GM23338 (cell line): ENCODE measurements around the gene B3GAT3. TPM values are rescaled to one million over a fixed set of nuclear protein-coding genes. Genes with fewer than 3 reads are reported as not detected.
"Not testable (repeated sequence)": the region's sequence is repeated elsewhere in the genome, so short reads cannot be mapped to it uniquely, and the experiment has no call there.

ENCODE experiments used
- ATAC-seq: fragments of 200-7000 bp; cut with Tn5 transposase; 3 replicates; pipeline ENCODE4 v1.9.1; 2020
- DNase-seq: peaks from one replicate; pipeline ENCODE4 v3.0.0-alpha.2; 2015; ENCODE audit warnings: low spot score
- H2AFZ ChIP-seq: fragments of 200-600 bp; sonication (generic); 2 replicates; pipeline ENCODE4 v1.8.0; 2016; ENCODE audit warnings: antibody characterized with exemption, mild to moderate bottlenecking, moderate library complexity
- H3F3A ChIP-seq: fragments of 200-600 bp; sonication (generic); replicated peaks from 2 replicates; pipeline ENCODE4 v1.8.0; 2017; ENCODE audit warnings: antibody characterized with exemption, mixed run types, low read depth
- H3K27ac ChIP-seq: fragments of 200-600 bp; sonication (generic); 2 replicates; pipeline ENCODE4 v1.6.1; 2016; ENCODE audit warnings: low read depth
- H3K27me3 ChIP-seq: fragments of 200-600 bp; sonication (generic); 2 replicates; pipeline ENCODE4 v1.8.0; 2016; ENCODE audit warnings: mild to moderate bottlenecking, mixed run types, moderate library complexity; ENCODE audit not compliant: insufficient read depth
- H3K36me3 ChIP-seq: fragments of 200-600 bp; sonication (generic); 2 replicates; pipeline ENCODE4 v1.8.0; 2016; ENCODE audit warnings: mild to moderate bottlenecking; ENCODE audit not compliant: insufficient read depth
- H3K4me1 ChIP-seq: fragments of 200-600 bp; sonication (generic); 2 replicates; pipeline ENCODE4 v1.8.0; 2016; ENCODE audit warnings: mild to moderate bottlenecking, moderate library complexity; ENCODE audit not compliant: insufficient read depth
- H3K4me2 ChIP-seq: fragments of 200-600 bp; sonication (generic); 2 replicates; pipeline ENCODE4 v1.7.1; 2017; ENCODE audit warnings: mixed run types
- H3K4me3 ChIP-seq: fragments of 200-600 bp; sonication (generic); 2 replicates; pipeline ENCODE4 v1.6.1; 2016; ENCODE audit warnings: mixed run types
- H3K79me2 ChIP-seq: fragments of 200-600 bp; sonication (generic); replicated peaks from 2 replicates; pipeline ENCODE4 v1.8.0; 2017; ENCODE audit warnings: mild to moderate bottlenecking; ENCODE audit not compliant: insufficient read depth
- H3K9me2 ChIP-seq: fragments of 200-600 bp; sonication (generic); 2 replicates; pipeline ENCODE4 v1.8.0; 2017; ENCODE audit not compliant: insufficient read depth
- H4K20me1 ChIP-seq: fragments of 200-600 bp; sonication (generic); replicated peaks from 2 replicates; pipeline ENCODE4 v1.8.0; 2017; ENCODE audit warnings: mild to moderate bottlenecking; ENCODE audit not compliant: insufficient read depth
- H3K27ac Mint-ChIP-seq: 2 replicates; pipeline ENCODE4 v1.8.0; 2020; ENCODE audit warnings: inconsistent platforms, mild to moderate bottlenecking, moderate library complexity, mixed read lengths
- H3K27me3 Mint-ChIP-seq: 3 replicates; pipeline ENCODE4 v1.8.0; 2022; ENCODE audit warnings: low read depth, mild to moderate bottlenecking, moderate library complexity, mixed read lengths, inconsistent platforms; ENCODE audit not compliant: insufficient read depth, poor library complexity
- H3K36me3 Mint-ChIP-seq: 3 replicates; pipeline ENCODE4 v1.8.0; 2021; ENCODE audit warnings: low read depth, mild to moderate bottlenecking, inconsistent platforms, moderate library complexity, mixed read lengths
- H3K4me1 Mint-ChIP-seq: 3 replicates; pipeline ENCODE4 v1.8.0; 2020; ENCODE audit warnings: mild to moderate bottlenecking, inconsistent platforms, mixed read lengths
- H3K4me3 Mint-ChIP-seq: 3 replicates; pipeline ENCODE4 v1.8.0; 2021; ENCODE audit warnings: moderate library complexity, mild to moderate bottlenecking, inconsistent platforms, mixed read lengths
- H3K9me3 Mint-ChIP-seq: 3 replicates; pipeline ENCODE4 v1.8.0; 2020; ENCODE audit warnings: moderate library complexity, mild to moderate bottlenecking, inconsistent platforms, mixed read lengths
- CREB1 ChIP-seq: fragments of 250-450 bp; sonication (Bioruptor Pico); IDR thresholded peaks from 2 replicates; pipeline ENCODE4 v1.5.0; 2020; ENCODE audit warnings: low read depth, mild to moderate bottlenecking, moderate library complexity
- ETS1 ChIP-seq: IDR thresholded peaks from 2 replicates; pipeline ENCODE4 v1.6.1; 2016; ENCODE audit warnings: antibody characterized with exemption
- EZH2 ChIP-seq: fragments of 200-600 bp; sonication (generic); IDR thresholded peaks from one replicate; pipeline ENCODE4 v1.8.0; 2017; ENCODE audit warnings: antibody characterized with exemption, mild to moderate bottlenecking, low read depth; ENCODE audit not compliant: unreplicated experiment
- EZH2phosphoT487 ChIP-seq: fragments of 200-600 bp; sonication (generic); IDR thresholded peaks from one replicate; pipeline ENCODE4 v1.8.1; 2018; ENCODE audit warnings: antibody characterized with exemption; ENCODE audit not compliant: unreplicated experiment
- JUNB ChIP-seq: IDR thresholded peaks from one replicate; pipeline ENCODE4 v1.6.1; 2016; ENCODE audit warnings: antibody characterized with exemption; ENCODE audit not compliant: unreplicated experiment
- NANOG ChIP-seq: IDR thresholded peaks from 2 replicates; pipeline ENCODE4 v1.6.1; 2016; ENCODE audit warnings: antibody characterized with exemption, borderline replicate concordance
- POLR2AphosphoS5 ChIP-seq: IDR thresholded peaks from 2 replicates; pipeline ENCODE4 v1.6.1; 2016; ENCODE audit warnings: antibody characterized with exemption, low read depth
- REST ChIP-seq: IDR thresholded peaks from one replicate; pipeline ENCODE4 v1.6.1; 2018; ENCODE audit warnings: antibody characterized with exemption; ENCODE audit not compliant: unreplicated experiment
- ZNF114 ChIP-seq: fragments of 250-450 bp; sonication (Bioruptor Pico); IDR thresholded peaks from 2 replicates; pipeline ENCODE4 v1.5.0; 2020; ENCODE audit warnings: mild to moderate bottlenecking, moderate library complexity
- ZNF331 ChIP-seq: fragments of 250-450 bp; sonication (Bioruptor Pico); IDR thresholded peaks from 2 replicates; pipeline ENCODE4 v1.5.0; 2020; ENCODE audit warnings: low read depth, mild to moderate bottlenecking, moderate library complexity
- polyA plus RNA-seq: library from polyadenylated mRNA; unstranded; fragments of >200 nt; fragmentation: Nextera tagmentation; extraction: Ambion mirVana; gene quantifications from 2 replicates; pipeline ENCODE4 v1.2.1, GENCODE V29; 2016
- total RNA-seq: library from RNA; depleted of rRNA; stranded (reverse); fragments of >200 nt; shearing (Covaris generic); gene quantifications from 2 replicates; pipeline ENCODE4 v1.2.3, GENCODE V29; 2014
- TF ChIP-seq, protein P1 (sequence below), 2 experiments: fragments of 200-600 bp in 1 of 2; sonication (generic) in 1 of 2; conservative IDR thresholded peaks; 2 replicates each; pipeline versions ENCODE4 v1.5.1 to v1.6.1; 2016 to 2017; ENCODE audit warnings: antibody characterized with exemption in 2 of 2, low read depth in 2 of 2, mild to moderate bottlenecking in 2 of 2, moderate library complexity in 1 of 2

The B3GAT3 gene
- total and polyA plus RNA-seq, 2 experiments from 2014 or later: 16.4 to 18.4 TPM

DNA sequence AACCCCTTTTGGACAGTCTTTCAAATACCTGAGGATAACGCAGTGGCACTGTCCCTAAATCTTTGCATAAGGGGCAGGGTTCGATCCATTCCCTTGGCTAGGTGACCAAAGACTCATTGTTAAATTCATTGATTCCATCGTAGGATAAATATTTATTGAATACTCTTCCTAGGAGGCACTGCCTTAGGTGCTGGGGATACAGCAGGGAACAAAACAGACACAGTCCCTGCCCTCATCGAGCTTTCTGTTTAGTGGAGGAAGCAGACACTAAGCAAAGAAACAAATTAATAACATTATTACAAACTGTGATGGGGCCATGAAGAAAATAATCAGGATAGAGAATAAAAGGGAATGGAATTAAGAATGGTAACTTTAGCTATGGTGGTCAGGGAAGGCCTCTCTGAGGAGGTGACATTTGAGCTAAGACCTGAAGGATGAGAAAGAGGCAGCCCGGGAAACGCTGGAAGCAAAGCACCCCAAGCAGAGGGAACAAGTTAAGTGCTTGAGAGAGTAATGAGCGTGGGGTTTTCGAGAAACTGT, 689 bp downstream of the B3GAT3 start:
- Histone ChIP-seq H2AFZ (peak overlapping the region; percentile 38), H3K79me2 (peaks cover 8% of the 10 kb centered on the region; the same call in 1 of the 2 replicates), H3K4me2 (peak overlapping the region; percentile 90), H3K4me1 (peaks cover 12% of the 10 kb centered on the region), H3K27ac (peak overlapping the region; percentile 80), H3K27me3 (no peaks in the 10 kb centered on the region), H3K36me3 (peaks cover 12% of the 10 kb centered on the region), H3K9me2 (no peaks in the 10 kb centered on the region), H3F3A (peaks cover 35% of the 10 kb centered on the region), H3K4me3 (peak overlapping the region; percentile 87), H4K20me1 (no peaks in the 10 kb centered on the region)
- peaks cover 16% of the 10 kb centered on the region for H3K4me1 Mint-ChIP-seq
- ATAC-seq (no peak), DNase-seq (no peak)
- TF ChIP-seq CREB1 (CRISPR knock-in tag) (no peak), NANOG (no peak), JUNB (no peak), ETS1 (no peak), ZNF331 (no peak), ZNF114 (no peak), EZH2 (no peak), REST (no peak), EZH2phosphoT487 (no peak), POLR2AphosphoS5 (no peak)
- TF ChIP-seq, protein P1, sequence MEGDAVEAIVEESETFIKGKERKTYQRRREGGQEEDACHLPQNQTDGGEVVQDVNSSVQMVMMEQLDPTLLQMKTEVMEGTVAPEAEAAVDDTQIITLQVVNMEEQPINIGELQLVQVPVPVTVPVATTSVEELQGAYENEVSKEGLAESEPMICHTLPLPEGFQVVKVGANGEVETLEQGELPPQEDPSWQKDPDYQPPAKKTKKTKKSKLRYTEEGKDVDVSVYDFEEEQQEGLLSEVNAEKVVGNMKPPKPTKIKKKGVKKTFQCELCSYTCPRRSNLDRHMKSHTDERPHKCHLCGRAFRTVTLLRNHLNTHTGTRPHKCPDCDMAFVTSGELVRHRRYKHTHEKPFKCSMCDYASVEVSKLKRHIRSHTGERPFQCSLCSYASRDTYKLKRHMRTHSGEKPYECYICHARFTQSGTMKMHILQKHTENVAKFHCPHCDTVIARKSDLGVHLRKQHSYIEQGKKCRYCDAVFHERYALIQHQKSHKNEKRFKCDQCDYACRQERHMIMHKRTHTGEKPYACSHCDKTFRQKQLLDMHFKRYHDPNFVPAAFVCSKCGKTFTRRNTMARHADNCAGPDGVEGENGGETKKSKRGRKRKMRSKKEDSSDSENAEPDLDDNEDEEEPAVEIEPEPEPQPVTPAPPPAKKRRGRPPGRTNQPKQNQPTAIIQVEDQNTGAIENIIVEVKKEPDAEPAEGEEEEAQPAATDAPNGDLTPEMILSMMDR (conservative IDR thresholded peaks at IDR 0.05; ENCODE audit: low read depth in 2 of 2): no peak
- H3K27ac Mint-ChIP-seq: peak overlapping the region; percentile 88
- H3K36me3 Mint-ChIP-seq: peaks cover 26% of the 10 kb centered on the region
- H3K27me3 Mint-ChIP-seq: peaks cover 9% of the 10 kb centered on the region
- no peaks in the 10 kb centered on the region for H3K9me3 Mint-ChIP-seq
- H3K4me3 Mint-ChIP-seq: peak overlapping the region; percentile 94

DNA sequence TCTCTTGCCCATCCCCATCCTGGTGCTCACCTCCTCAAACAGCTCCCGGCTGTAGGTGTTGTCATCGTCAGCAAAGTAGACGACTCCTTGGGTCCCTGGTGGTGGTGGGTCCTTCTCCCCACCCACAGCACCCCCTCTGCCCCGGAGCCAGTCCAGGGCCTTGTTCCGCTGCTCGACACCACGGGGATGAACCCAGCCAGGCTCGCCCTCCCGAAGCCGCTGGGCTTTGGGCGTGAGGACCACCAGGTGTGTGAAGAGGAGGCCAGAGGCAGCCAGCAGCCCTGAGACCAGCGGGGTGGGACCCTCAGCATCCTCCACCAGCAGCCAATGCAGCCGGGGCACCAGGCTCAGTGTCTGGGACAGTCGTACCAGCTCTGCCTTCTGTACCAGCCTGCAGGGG, 4.8 kb downstream of the B3GAT3 start:
- H3K4me3 Mint-ChIP-seq, H2AFZ ChIP-seq, H3K27me3 ChIP-seq, H3K27me3 Mint-ChIP-seq, H3K36me3 ChIP-seq, H3K79me2 ChIP-seq, H3K4me3 ChIP-seq, H3K9me2 ChIP-seq, H3K27ac Mint-ChIP-seq, H3K4me2 ChIP-seq, DNase-seq, H3K9me3 Mint-ChIP-seq, H3K27ac ChIP-seq, H4K20me1 ChIP-seq, ATAC-seq: not testable (repeated sequence)
- Mint-ChIP-seq H3K4me1 (peaks cover 26% of the 10 kb centered on the region), H3K36me3 (peaks cover 14% of the 10 kb centered on the region)
- H3F3A ChIP-seq: peaks cover 21% of the 10 kb centered on the region
- H3K4me1 ChIP-seq: peaks cover 12% of the 10 kb centered on the region
